Peyer's patch (tissue), 4 donors: Measurements from ENCODE around the gene NOS1AP.
A peak's percentile ranks its signal among the peaks of the same experiment; 100 is the strongest.

ENCODE experiments used
- POLR2A ChIP-seq, 2 donors: fragments of 450-650 bp; IDR thresholded peaks; one replicate each; pipeline ENCODE4 v1.5.1; 2017; ENCODE audit warnings: antibody characterized with exemption in 2 of 2, mild to moderate bottlenecking in 2 of 2, moderate library complexity in 2 of 2
- TF ChIP-seq, protein P1 (sequence below), 6 experiments: fragments of 450-650 bp in 4 of 6; fragments of 200-600 bp in 2 of 6; sonication (generic) in 1 of 6; IDR thresholded peaks; one replicate each; pipeline ENCODE4 v1.5.1; 2017 to 2019; ENCODE audit warnings: antibody characterized with exemption in 6 of 6, mild to moderate bottlenecking in 3 of 6, moderate library complexity in 1 of 6

DNA sequence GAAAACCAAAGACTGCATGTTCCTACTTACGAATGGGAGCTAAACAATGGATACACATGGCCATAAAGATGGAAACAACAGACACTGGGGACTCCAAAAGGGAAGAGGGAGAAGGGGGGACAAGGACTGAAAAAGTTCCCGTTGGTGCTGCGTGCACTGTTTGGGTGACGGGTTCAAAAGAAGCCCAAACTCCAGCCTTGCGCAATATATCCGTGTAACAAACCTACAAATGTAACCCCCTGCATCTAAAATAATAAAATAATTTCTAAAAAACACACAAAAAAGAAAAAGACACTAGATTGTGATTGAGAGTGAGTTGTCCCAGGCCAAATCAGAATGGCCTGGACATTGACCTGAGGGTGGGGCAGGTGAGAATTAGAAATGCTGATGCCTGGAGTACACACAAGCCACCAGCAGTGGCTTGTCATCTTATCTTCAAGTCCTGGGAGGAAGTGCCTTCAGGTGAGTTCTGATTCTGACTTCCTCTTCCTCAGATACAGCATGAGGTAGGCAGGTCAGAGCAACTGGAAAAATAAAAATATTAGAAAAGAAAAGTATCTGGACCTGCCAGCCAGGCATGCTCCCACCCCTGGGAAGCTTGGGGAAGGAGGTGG, 252.4 kb downstream of the NOS1AP start:
- TF ChIP-seq, protein P1, sequence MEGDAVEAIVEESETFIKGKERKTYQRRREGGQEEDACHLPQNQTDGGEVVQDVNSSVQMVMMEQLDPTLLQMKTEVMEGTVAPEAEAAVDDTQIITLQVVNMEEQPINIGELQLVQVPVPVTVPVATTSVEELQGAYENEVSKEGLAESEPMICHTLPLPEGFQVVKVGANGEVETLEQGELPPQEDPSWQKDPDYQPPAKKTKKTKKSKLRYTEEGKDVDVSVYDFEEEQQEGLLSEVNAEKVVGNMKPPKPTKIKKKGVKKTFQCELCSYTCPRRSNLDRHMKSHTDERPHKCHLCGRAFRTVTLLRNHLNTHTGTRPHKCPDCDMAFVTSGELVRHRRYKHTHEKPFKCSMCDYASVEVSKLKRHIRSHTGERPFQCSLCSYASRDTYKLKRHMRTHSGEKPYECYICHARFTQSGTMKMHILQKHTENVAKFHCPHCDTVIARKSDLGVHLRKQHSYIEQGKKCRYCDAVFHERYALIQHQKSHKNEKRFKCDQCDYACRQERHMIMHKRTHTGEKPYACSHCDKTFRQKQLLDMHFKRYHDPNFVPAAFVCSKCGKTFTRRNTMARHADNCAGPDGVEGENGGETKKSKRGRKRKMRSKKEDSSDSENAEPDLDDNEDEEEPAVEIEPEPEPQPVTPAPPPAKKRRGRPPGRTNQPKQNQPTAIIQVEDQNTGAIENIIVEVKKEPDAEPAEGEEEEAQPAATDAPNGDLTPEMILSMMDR (IDR thresholded peaks at IDR 0.05) = peak in 3 of 6 experiments; percentile 38 to 48 (median 43)
- TF ChIP-seq POLR2A (IDR thresholded peaks at IDR 0.05) = no peak
